ENCODE data around the gene GATAD2A. TPM values are rescaled to one million over a fixed set of nuclear protein-coding genes. Genes with fewer than 3 reads are reported as not detected.

Gene GATAD2A
- total and polyA plus RNA-seq, 2 of the 13 experiments (the other 11 are each of a cell fraction or from before 2014, with no cell fraction given), result 16.8 to 28.6 TPM

DNA sequence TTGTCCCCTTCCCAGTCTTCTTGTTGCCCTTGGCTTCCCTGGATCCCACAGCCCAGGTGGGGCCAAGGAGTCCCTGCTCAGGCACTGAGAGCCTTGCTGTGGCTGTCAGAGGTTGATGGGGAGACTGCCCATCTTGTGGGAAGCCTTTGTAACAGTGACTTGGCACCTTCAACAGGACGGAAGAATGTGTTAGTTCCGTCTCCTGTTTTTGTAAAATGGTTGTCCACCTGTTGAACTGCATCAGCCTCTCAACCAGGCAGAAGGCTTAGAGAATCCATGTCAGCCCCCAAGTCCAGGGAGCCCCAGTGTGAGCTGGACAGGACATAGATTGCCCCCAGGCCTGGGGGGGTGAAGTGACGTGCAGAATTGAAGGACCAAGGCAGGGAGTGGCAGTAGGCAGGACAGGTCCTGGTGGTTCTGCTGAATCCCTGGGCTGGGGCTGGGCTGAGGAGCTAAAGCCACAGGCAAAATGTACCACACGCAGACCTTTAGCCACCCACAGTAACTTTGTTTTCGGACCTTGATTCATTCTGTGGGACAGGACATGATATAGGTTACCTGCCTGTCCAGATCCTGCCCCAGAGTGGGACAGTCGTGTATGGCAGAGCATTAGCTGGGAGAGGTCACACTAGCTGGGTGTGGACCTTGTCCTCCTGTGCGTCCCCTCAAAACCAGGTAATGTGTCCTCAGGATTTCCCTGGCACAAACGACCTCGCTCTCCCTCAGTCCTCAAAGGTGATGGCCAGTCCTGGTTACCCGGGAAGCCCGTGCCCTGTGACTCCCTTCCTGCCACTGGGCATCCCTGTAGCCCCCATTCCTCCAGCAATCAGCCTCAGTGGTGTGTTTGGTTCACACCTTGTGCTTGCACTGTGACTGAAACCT is 47.0 kb downstream of the GATAD2A start:
- H3K27ac ChIP-seq (ENCODE audit: extremely low read length, insufficient read depth, low read length), result no peak overlapping the region
- BruUV-seq (replicated peaks), result no TSS peak
- H3K9me3 ChIP-seq (ENCODE audit: low read length), result no peaks in the 10 kb centered on the region
- WGBS (ENCODE audit: low lambda C conversion rate), result 94% methylated on average over 7 of the region's 11 CpGs
- ATAC-seq (no peak; the same call in 1 of the 3 replicates), DNase-seq (ENCODE audit: low spot score) (no peak), FAIRE-seq (no peak)
- intact Hi-C loops (cut with micrococcal nuclease; ENCODE audit: unreplicated experiment), result no loop called here
- H3K4me2 ChIP-seq (ENCODE audit: low read depth, low read length), result no peak overlapping the region
- H3K4me1 ChIP-seq (ENCODE audit: insufficient read depth, low read length), result 0 out of 2 replicates have a peak, but pooled peaks cover 7% of the 10 kb centered on the region
- CTCF ChIA-PET (ENCODE audit: low intra/inter-chr PET ratio, low total read pairs), result no interaction called here
- no peak overlapping the region for H3K9ac ChIP-seq (ENCODE audit: insufficient read depth, low read depth, low read length)
- in situ Hi-C loops (cut with HindIII; ENCODE audit: extremely low pct_ligation_motif_present, low pct_unique_long_range_greater_than_20kb), result no loop called here
- peaks cover 4% of the 10 kb centered on the region; the same call in 1 of the 2 replicates for H4K20me1 ChIP-seq (ENCODE audit: insufficient read depth, low read length)
- POLR2A ChIA-PET, result no interaction called here
- H3K36me3 ChIP-seq (replicated peaks in 1 of 2; ENCODE audit: control insufficient read depth in 1 of 2, insufficient read depth in 2 of 2, low read length in 2 of 2), result peaks cover 1 to 8% of the 10 kb centered on the region in 2 experiments; a peak in 1 of 5 replicates
- H2AFZ ChIP-seq (ENCODE audit: low read length), result no peak overlapping the region
- H3K4me3 ChIP-seq (replicated peaks in 1 of 3; ENCODE audit: insufficient read depth in 1 of 3, low read depth in 2 of 3, low read length in 3 of 3), result no peak overlapping the region
- H3K79me2 ChIP-seq (ENCODE audit: insufficient read depth, low read length), result peaks cover 78% of the 10 kb centered on the region
- H3K27me3 ChIP-seq (ENCODE audit: control insufficient read depth in 1 of 2, insufficient read depth in 2 of 2, low read length in 2 of 2), result no peaks in the 10 kb centered on the region
- TF ChIP-seq HIC2 (CRISPR knock-in tag; IDR thresholded peaks at IDR 0.05; ENCODE audit: low read depth) (no peak), ZMYM2 (CRISPR knock-in tag; IDR thresholded peaks at IDR 0.05) (no peak), NR3C1 (CRISPR knock-in tag; IDR thresholded peaks at IDR 0.05) (no peak), ZBTB20 (CRISPR knock-in tag; IDR thresholded peaks at IDR 0.05; ENCODE audit: borderline replicate concordance, low read depth) (no peak), TCF7 (IDR thresholded peaks at IDR 0.05; ENCODE audit: low read depth) (no peak), TFDP2 (CRISPR knock-in tag; IDR thresholded peaks at IDR 0.05) (no peak), KLF15 (CRISPR knock-in tag; IDR thresholded peaks at IDR 0.05; ENCODE audit: borderline replicate concordance) (no peak), PHF8 (CRISPR knock-in tag; IDR thresholded peaks at IDR 0.05) (no peak), ZBTB37 (CRISPR knock-in tag; IDR thresholded peaks at IDR 0.05) (no peak), NR2C2 (CRISPR knock-in tag; IDR thresholded peaks at IDR 0.05; ENCODE audit: borderline replicate concordance) (no peak), ERF (CRISPR knock-in tag; IDR thresholded peaks at IDR 0.05) (no peak), EP300 (IDR thresholded peaks at IDR 0.05; ENCODE audit: low read depth in 2 of 2, low read length in 2 of 2) (no peak), EP300 (CRISPR knock-in tag; IDR thresholded peaks at IDR 0.05; ENCODE audit: borderline replicate concordance) (no peak), ZNF274 (CRISPR knock-in tag; IDR thresholded peaks at IDR 0.05) (no peak), ZNF615 (CRISPR knock-in tag; IDR thresholded peaks at IDR 0.05; ENCODE audit: borderline replicate concordance) (no peak)
- TF ChIP-seq, protein P1, sequence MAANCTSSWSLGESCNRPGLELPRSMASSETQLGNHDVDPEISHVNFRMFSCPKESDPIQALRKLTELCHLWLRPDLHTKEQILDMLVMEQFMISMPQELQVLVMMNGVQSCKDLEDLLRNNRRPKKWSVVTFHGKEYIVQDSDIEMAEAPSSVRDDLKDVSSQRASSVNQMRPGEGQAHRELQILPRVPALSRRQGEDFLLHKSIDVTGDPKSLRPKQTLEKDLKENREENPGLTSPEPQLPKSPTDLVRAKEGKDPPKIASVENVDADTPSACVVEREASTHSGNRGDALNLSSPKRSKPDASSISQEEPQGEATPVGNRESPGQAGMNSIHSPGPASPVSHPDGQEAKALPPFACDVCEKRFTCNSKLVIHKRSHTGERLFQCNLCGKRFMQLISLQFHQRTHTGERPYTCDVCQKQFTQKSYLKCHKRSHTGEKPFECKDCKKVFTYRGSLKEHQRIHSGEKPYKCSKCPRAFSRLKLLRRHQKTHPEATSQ (CRISPR knock-in tag; IDR thresholded peaks at IDR 0.05; ENCODE audit: borderline replicate concordance), result no peak
- TF ChIP-seq, protein P2, sequence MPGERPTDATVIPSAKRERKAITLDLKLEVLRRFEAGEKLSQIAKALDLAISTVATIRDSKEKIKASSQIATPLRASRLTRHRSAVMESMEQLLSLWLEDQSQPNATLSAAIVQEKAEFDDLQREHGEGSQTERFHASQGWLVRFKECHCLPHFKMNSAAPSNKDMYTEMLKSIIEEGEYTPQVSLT (CRISPR knock-in tag; IDR thresholded peaks at IDR 0.05; ENCODE audit: borderline replicate concordance, low read depth), result no peak
